ENCODE data around the gene RYR3. TPM values are rescaled to one million over a fixed set of nuclear protein-coding genes. Genes with fewer than 3 reads are reported as not detected.

RYR3 gene
- total and polyA plus RNA-seq, 2 of the 13 experiments (the other 11 are each of a cell fraction or from before 2014, with no cell fraction given), result not detected

DNA sequence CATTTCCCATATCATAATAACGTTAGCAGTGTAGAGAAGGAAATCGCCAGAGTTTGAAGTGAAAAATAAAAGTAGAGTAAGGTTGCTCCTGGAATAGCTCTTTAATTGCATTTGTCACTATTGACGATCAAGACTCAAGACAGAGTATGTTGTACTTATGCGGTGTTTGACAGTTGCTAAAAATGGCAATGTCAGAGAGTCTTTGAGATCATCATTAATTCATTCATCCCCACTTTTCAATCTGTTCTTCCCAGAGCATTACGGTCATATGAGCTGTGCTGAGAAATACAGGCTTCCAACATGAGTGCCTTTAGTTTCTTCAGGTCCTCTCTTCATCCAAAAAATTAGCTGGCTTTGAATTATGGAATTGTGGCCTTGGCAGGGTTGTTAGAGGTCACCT, 483.7 kb downstream of the RYR3 start:
- POLR2A ChIA-PET, result no interaction called here
- no peak overlapping the region for H2AFZ ChIP-seq (ENCODE audit: low read length)
- WGBS (ENCODE audit: low lambda C conversion rate), result 42% methylated on average over 5 of the region's 5 CpGs
- no peaks in the 10 kb centered on the region for H3K79me2 ChIP-seq (ENCODE audit: insufficient read depth, low read length)
- H3K36me3 ChIP-seq (replicated peaks in 1 of 2; ENCODE audit: control insufficient read depth in 1 of 2, insufficient read depth in 2 of 2, low read length in 2 of 2), result no peaks in the 10 kb centered on the region
- ATAC-seq, result no peak
- CTCF ChIA-PET (ENCODE audit: low intra/inter-chr PET ratio, low total read pairs), result no interaction called here
- H4K20me1 ChIP-seq (ENCODE audit: insufficient read depth, low read length), result no peaks in the 10 kb centered on the region
- H3K9ac ChIP-seq (ENCODE audit: insufficient read depth, low read depth, low read length), result no peak overlapping the region
- no peak overlapping the region for H3K4me2 ChIP-seq (ENCODE audit: low read depth, low read length)
- no peaks in the 10 kb centered on the region for H3K27me3 ChIP-seq (ENCODE audit: control insufficient read depth in 1 of 2, insufficient read depth in 2 of 2, low read length in 2 of 2)
- in situ Hi-C loops (cut with HindIII; ENCODE audit: extremely low pct_ligation_motif_present, low pct_unique_long_range_greater_than_20kb) (no loop called here), intact Hi-C loops (cut with micrococcal nuclease; ENCODE audit: unreplicated experiment) (no loop called here)
- H3K4me3 ChIP-seq (replicated peaks in 1 of 3; ENCODE audit: insufficient read depth in 1 of 3, low read depth in 2 of 3, low read length in 3 of 3), result no peak overlapping the region
- no peak for DNase-seq (ENCODE audit: low spot score)
- H3K9me3 ChIP-seq (ENCODE audit: low read length), result no peaks in the 10 kb centered on the region
- no peak overlapping the region for H3K27ac ChIP-seq (ENCODE audit: extremely low read length, insufficient read depth, low read length)
- H3K4me1 ChIP-seq (ENCODE audit: insufficient read depth, low read length), result no peaks in the 10 kb centered on the region
- no peak for FAIRE-seq
- no peak for TF ChIP-seq KLF13 (CRISPR knock-in tag; IDR thresholded peaks at IDR 0.05)
- TF ChIP-seq EED (CRISPR knock-in tag; IDR thresholded peaks at IDR 0.05), result no peak
- TF ChIP-seq MAZ (IDR thresholded peaks at IDR 0.05; ENCODE audit: borderline replicate concordance, low read depth, low read length), result no peak
- TF ChIP-seq MAZ (CRISPR knock-in tag; IDR thresholded peaks at IDR 0.05; ENCODE audit: low read depth), result no peak
- TF ChIP-seq ZSCAN21 (CRISPR knock-in tag; IDR thresholded peaks at IDR 0.05; ENCODE audit: borderline replicate concordance), result no peak
- no peak for TF ChIP-seq GABPB1 (CRISPR knock-in tag; IDR thresholded peaks at IDR 0.05)
- TF ChIP-seq RXRA (CRISPR knock-in tag; IDR thresholded peaks at IDR 0.05), result no peak
- TF ChIP-seq ZNF569 (CRISPR knock-in tag; IDR thresholded peaks at IDR 0.05; ENCODE audit: borderline replicate concordance), result no peak
- TF ChIP-seq ZNF550 (CRISPR knock-in tag; IDR thresholded peaks at IDR 0.05; ENCODE audit: borderline replicate concordance), result no peak
- no peak for TF ChIP-seq PHF20 (CRISPR knock-in tag; IDR thresholded peaks at IDR 0.05)
- no peak for TF ChIP-seq THYN1 (CRISPR knock-in tag; IDR thresholded peaks at IDR 0.05; ENCODE audit: borderline replicate concordance, low read depth)
- TF ChIP-seq NFIC (IDR thresholded peaks at IDR 0.05; ENCODE audit: low read length), result no peak
- no peak for TF ChIP-seq ATF4 (CRISPR knock-in tag; IDR thresholded peaks at IDR 0.05)
- TF ChIP-seq ZNF296 (CRISPR knock-in tag; conservative IDR thresholded peaks at IDR 0.05), result no peak
- no peak for TF ChIP-seq POLR2A (IDR thresholded peaks at IDR 0.05; ENCODE audit: insufficient read depth in 1 of 2, low read depth in 2 of 2, low read length in 2 of 2)
- no peak for TF ChIP-seq FOXA3 (CRISPR knock-in tag; IDR thresholded peaks at IDR 0.05)
- no TSS peak for BruUV-seq (replicated peaks)

Data from HepG2 (cell line).